Choroid plexus epithelial cell (primary cell): Measurements from ENCODE around the gene TNFAIP3.
"Not testable (repeated sequence)": the region's sequence is repeated elsewhere in the genome, so short reads cannot be mapped to it uniquely, and the experiment has no call there.

Experiments
- DNase-seq: peaks from one replicate; pipeline ENCODE4 v3.0.0-alpha.2; 2010; ENCODE audit warnings: low read depth
- H3K4me3 ChIP-seq: 2 replicates; pipeline ENCODE4 v1.5.1; 2011; ENCODE audit warnings: low read depth, mild to moderate bottlenecking, control low read depth, low read length, moderate library complexity
- CTCF ChIP-seq: conservative IDR thresholded peaks from 2 replicates; pipeline ENCODE4 v1.5.1; 2011; ENCODE audit warnings: low read depth, mild to moderate bottlenecking, control low read depth, inconsistent platforms, low read length, moderate library complexity

The TNFAIP3 gene

GRCh38 chr6:137883400-137884148 is 16.5 kb downstream of the TNFAIP3 start:
- TF ChIP-seq CTCF = no peak
- peak; percentile 68 for DNase-seq
- H3K4me3 ChIP-seq = no peak overlapping the region

DNA sequence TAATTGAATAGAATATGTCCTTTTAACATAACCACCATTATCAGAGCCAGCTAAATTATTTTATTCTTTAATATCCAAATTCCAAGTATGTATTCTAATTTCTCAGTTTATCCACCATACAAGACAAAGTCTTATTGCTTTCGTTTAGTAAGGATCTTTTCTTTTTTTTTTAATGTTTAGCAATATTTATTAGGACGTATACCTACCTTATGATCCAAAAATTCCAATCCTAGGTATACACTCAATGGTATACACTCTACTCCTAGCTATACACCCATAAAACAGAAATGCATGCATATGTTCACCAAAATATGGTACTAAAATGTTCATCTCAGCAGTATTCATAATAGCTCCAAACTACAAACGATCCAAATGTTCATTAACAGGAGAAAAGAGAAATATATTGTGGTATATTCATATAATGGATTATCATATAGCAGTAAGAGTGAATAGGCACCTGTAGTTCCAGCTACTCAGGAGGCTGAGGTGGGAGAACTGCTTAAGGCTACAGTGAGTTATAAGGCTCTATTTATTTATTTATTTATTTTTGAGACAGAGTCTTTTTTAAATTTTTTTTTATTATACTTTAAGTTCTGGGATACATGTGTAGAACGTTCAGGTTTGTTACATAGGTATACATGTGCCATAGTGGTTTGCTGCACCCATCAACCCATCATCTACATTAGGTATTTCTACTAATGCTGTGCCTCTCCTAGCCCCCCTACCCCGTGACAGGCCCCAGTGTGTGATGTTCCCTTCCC is 17.3 kb downstream of the TNFAIP3 start:
- no peak for DNase-seq
- no peak for TF ChIP-seq CTCF

GRCh38 chr6:137884910-137885229 is 17.8 kb downstream of the TNFAIP3 start:
- DNase-seq, H3K4me3 ChIP-seq: not testable (repeated sequence)

More for the DNA sequence above, 17.3 kb downstream of the TNFAIP3 start:
- H3K4me3 ChIP-seq = no peak overlapping the region

- DNase-seq, H3K4me3 ChIP-seq: not testable (repeated sequence)
Observed at GRCh38 chr6:137886226-137886625, 19.2 kb downstream of the TNFAIP3 start.

DNA sequence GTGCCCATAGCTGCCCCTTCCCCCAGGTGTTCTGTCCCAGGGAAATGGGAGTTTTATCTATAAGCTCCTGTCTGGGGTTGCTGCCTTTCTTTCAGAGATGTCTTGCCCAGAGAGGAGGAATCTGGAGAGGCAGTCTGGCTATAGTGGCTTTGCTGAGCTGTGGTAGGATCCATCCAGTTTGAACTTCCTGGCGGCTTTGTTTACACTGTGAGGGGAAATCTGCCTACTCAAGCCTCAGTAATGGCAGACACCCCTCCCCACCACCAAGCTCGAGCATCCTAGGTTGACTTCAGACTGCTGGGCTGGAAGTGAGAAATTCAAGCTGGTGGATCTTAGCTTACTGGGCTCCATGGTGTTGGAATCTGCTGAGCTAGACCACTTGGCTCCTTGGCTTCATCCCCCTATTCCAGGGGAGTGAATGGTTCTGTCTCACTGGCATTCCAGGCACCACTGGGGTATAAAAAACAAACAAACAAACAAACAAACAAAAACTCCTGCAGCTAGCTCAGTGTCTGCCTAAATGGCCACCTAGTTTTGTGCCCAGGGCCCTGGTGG is 24.0 kb downstream of the TNFAIP3 start:
- no peak overlapping the region for H3K4me3 ChIP-seq
- DNase-seq = no peak
- TF ChIP-seq CTCF = no peak

- H3K4me3 ChIP-seq = no peak overlapping the region
- peak; percentile 77 for DNase-seq
- no peak for TF ChIP-seq CTCF
Observed at GRCh38 chr6:137892271-137892708, 25.2 kb downstream of the TNFAIP3 start.

DNA sequence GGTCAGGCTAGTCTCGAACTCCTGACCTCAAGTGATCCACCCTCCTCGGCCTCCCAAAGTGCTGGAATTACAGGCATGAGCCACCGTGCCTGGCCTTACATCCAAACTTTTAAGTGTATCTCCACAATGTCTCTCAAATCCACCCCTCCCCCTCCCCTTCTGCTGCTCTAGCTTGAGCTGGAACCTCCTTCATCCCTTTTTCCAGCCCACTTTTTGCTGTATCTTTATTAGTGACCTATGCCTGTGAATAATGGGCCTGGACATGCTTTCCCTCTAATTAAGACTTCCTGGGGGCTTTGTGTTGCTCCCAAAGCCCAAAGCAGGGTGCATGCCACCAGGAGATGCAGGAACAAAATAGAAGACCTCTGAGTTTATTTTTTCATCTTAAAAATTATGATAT is 26.1 kb downstream of the TNFAIP3 start:
- DNase-seq = no peak
- TF ChIP-seq CTCF = no peak

GRCh38 chr6:137893726-137894125 is 26.7 kb downstream of the TNFAIP3 start:
- DNase-seq = no peak
- H3K4me3 ChIP-seq = no peak overlapping the region
- TF ChIP-seq CTCF = no peak

More for the DNA sequence above, 26.1 kb downstream of the TNFAIP3 start:
- no peak overlapping the region for H3K4me3 ChIP-seq

DNA sequence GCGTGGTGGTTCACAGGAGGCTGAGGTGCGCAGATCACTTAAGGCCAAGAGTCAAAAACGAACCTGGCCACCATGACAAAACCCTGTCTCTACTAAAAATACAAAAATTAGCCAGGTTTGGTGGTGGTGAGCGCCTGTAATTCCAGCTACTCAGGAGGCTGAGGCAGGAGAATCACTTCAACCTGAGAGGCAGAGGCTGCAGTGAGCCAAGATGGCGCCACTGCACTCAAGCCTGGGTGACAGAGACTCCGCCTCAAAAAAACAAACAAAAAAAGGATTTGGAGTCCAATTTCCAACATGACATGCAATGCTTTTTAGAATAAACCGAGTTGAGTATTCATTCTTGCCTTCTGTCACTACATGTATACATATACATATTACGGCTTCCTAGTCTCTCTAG is 27.3 kb downstream of the TNFAIP3 start:
- not testable (repeated sequence) for H3K4me3 ChIP-seq

More for the DNA sequence above, 27.3 kb downstream of the TNFAIP3 start:
- not testable (repeated sequence) for DNase-seq
